Neural progenitor cell (in vitro differentiated cells): Measurements from ENCODE around the gene EEF2K. TPM values are rescaled to one million over a fixed set of nuclear protein-coding genes. Genes with fewer than 3 reads are reported as not detected.

ENCODE experiments used
- DNase-seq: peaks from one replicate; pipeline ENCODE4 v3.0.0-alpha.2; 2016; ENCODE audit warnings: low spot score
- H2AFZ ChIP-seq: fragments of 200-600 bp; sonication (generic); replicated peaks from 2 replicates; pipeline ENCODE4 v1.6.1; 2016; ENCODE audit warnings: antibody characterized with exemption
- H3F3A ChIP-seq: fragments of 200-600 bp; sonication (generic); 2 replicates; pipeline ENCODE4 v1.6.1; 2016; ENCODE audit warnings: antibody characterized with exemption, low read depth
- H3K27ac ChIP-seq: fragments of 200-600 bp; sonication (generic); 2 replicates; pipeline ENCODE4 v1.5.1; 2016; ENCODE audit warnings: mild to moderate bottlenecking
- H3K27me3 ChIP-seq: fragments of 200-600 bp; sonication (generic); 2 replicates; pipeline ENCODE4 v1.6.1; 2016; ENCODE audit warnings: mild to moderate bottlenecking, moderate library complexity
- H3K36me3 ChIP-seq: fragments of 200-600 bp; sonication (generic); 2 replicates; pipeline ENCODE4 v1.5.1; 2016
- H3K4me1 ChIP-seq: fragments of 200-600 bp; sonication (generic); 2 replicates; pipeline ENCODE4 v1.6.1; 2016; ENCODE audit warnings: mixed run types
- H3K4me2 ChIP-seq: fragments of 200-600 bp; sonication (generic); 2 replicates; pipeline ENCODE4 v1.6.1; 2016
- H3K4me3 ChIP-seq: fragments of 200-600 bp; sonication (generic); 2 replicates; pipeline ENCODE4 v1.5.1; 2016
- H3K79me2 ChIP-seq: fragments of 200-600 bp; sonication (generic); 2 replicates; pipeline ENCODE4 v1.6.1; 2016; ENCODE audit warnings: low read depth
- H3K9ac ChIP-seq: fragments of 200-600 bp; sonication (generic); 2 replicates; pipeline ENCODE4 v1.6.1; 2016
- H3K9me3 ChIP-seq: fragments of 200-600 bp; sonication (generic); 2 replicates; pipeline ENCODE4 v1.5.1; 2016; ENCODE audit warnings: low read depth
- H4K20me1 ChIP-seq: fragments of 200-600 bp; sonication (generic); 2 replicates; pipeline ENCODE4 v1.6.1; 2016; ENCODE audit warnings: low read depth
- H3K27ac Mint-ChIP-seq: 3 replicates; pipeline ENCODE4 v1.8.0; 2021; ENCODE audit warnings: mixed read lengths
- H3K27me3 Mint-ChIP-seq: 2 replicates; pipeline ENCODE4 v1.8.0; 2022; ENCODE audit warnings: low read depth, mild to moderate bottlenecking, inconsistent platforms, moderate library complexity, mixed read lengths; ENCODE audit not compliant: insufficient read depth
- H3K36me3 Mint-ChIP-seq: 3 replicates; pipeline ENCODE4 v1.8.0; 2021; ENCODE audit warnings: mixed read lengths
- H3K4me1 Mint-ChIP-seq: 3 replicates; pipeline ENCODE4 v1.8.0; 2021; ENCODE audit warnings: mixed read lengths
- H3K4me3 Mint-ChIP-seq: 3 replicates; pipeline ENCODE4 v1.8.0; 2021; ENCODE audit warnings: mild to moderate bottlenecking, moderate library complexity, mixed read lengths
- H3K9me3 Mint-ChIP-seq: 3 replicates; pipeline ENCODE4 v1.8.0; 2020; ENCODE audit warnings: mixed read lengths
- EZH2 ChIP-seq: fragments of 200-600 bp; sonication (generic); IDR thresholded peaks from 2 replicates; pipeline ENCODE4 v1.6.1; 2017; ENCODE audit warnings: antibody characterized with exemption, mild to moderate bottlenecking, moderate library complexity
- EZH2phosphoT487 ChIP-seq: fragments of 200-600 bp; sonication (generic); IDR thresholded peaks from 2 replicates; pipeline ENCODE4 v1.6.1; 2017; ENCODE audit warnings: antibody characterized with exemption
- total RNA-seq: library from RNA; depleted of rRNA; stranded (reverse); fragments of >200 nt; gene quantifications from 2 replicates; pipeline ENCODE4 v1.2.3, GENCODE V29; 2015; ENCODE audit warnings: low replicate concordance
- TF ChIP-seq, protein P1 (sequence below): fragments of 200-600 bp; sonication (generic); IDR thresholded peaks from 2 replicates; pipeline ENCODE4 v1.5.1; 2017; ENCODE audit warnings: antibody characterized with exemption, mild to moderate bottlenecking

EEF2K gene
- total RNA-seq, 1 donor from 2014 or later, result 9.0 TPM

DNA sequence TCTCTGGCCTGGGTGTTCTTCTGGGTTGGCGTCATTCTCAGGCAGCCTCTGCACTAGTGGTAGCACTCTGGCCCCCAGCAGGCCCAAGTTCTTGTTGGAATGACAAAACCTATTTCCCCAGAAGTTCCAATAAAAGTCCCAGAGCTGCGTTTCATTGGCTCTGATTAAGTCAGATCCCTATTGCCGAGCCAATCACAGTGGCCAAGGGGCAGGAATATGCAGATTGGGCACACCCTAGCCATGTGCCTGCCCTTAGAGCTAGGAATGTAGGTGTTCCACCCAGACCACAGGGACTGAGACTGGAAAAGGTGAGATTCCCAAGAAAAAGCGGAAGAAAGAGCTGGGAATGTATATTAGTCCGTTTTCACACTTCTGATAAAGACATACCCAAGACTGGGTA, 46.2 kb downstream of the EEF2K start:
- H3K9me3 Mint-ChIP-seq, result peaks cover 3% of the 10 kb centered on the region
- H3K4me1 Mint-ChIP-seq, result no peaks in the 10 kb centered on the region

DNA sequence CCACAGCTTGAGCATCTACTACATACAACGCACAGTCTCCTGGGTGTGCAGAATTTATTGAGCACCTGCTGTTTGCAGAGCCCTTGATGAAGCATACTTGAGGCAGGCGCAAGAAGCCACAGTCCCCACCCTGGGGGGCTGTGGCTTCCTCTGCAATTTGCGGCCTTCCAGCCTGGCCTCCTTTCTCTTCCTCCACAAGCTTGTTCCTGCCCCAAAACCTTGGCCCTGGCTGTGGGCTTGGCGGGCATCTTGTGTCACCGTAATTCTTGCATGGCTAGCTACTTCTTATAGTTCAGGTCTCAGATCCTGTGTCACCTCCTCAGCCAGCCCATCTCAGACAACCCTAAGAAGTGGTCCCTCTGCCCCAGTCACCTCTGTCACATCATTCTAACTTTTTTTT, 47.2 kb downstream of the EEF2K start:
- Histone ChIP-seq H3K4me3 (no peak overlapping the region), H2AFZ (no peak overlapping the region), H3F3A (no peaks in the 10 kb centered on the region), H3K4me2 (no peak overlapping the region), H4K20me1 (no peaks in the 10 kb centered on the region), H3K9ac (no peak overlapping the region), H3K27me3 (no peaks in the 10 kb centered on the region), H3K4me1 (no peaks in the 10 kb centered on the region), H3K27ac (no peak overlapping the region), H3K79me2 (no peaks in the 10 kb centered on the region), H3K9me3 (no peaks in the 10 kb centered on the region), H3K36me3 (no peaks in the 10 kb centered on the region)
- no peak for DNase-seq
- no peaks in the 10 kb centered on the region for H3K4me1 Mint-ChIP-seq
- peaks cover 16% of the 10 kb centered on the region for H3K36me3 Mint-ChIP-seq
- TF ChIP-seq EZH2 (no peak), EZH2phosphoT487 (no peak)
- TF ChIP-seq, protein P1, sequence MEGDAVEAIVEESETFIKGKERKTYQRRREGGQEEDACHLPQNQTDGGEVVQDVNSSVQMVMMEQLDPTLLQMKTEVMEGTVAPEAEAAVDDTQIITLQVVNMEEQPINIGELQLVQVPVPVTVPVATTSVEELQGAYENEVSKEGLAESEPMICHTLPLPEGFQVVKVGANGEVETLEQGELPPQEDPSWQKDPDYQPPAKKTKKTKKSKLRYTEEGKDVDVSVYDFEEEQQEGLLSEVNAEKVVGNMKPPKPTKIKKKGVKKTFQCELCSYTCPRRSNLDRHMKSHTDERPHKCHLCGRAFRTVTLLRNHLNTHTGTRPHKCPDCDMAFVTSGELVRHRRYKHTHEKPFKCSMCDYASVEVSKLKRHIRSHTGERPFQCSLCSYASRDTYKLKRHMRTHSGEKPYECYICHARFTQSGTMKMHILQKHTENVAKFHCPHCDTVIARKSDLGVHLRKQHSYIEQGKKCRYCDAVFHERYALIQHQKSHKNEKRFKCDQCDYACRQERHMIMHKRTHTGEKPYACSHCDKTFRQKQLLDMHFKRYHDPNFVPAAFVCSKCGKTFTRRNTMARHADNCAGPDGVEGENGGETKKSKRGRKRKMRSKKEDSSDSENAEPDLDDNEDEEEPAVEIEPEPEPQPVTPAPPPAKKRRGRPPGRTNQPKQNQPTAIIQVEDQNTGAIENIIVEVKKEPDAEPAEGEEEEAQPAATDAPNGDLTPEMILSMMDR, result no peak
- no peak overlapping the region for H3K4me3 Mint-ChIP-seq
- no peak overlapping the region for H3K27ac Mint-ChIP-seq
- peaks cover 3% of the 10 kb centered on the region for H3K9me3 Mint-ChIP-seq
- H3K27me3 Mint-ChIP-seq, result peaks cover 3% of the 10 kb centered on the region

More for the DNA sequence above, 46.2 kb downstream of the EEF2K start:
- Mint-ChIP-seq H3K4me3 (no peak overlapping the region), H3K27ac (no peak overlapping the region), H3K27me3 (peaks cover 3% of the 10 kb centered on the region), H3K36me3 (peaks cover 13% of the 10 kb centered on the region)
- H3K36me3 ChIP-seq, result no peaks in the 10 kb centered on the region
- H3K4me1 ChIP-seq, result no peaks in the 10 kb centered on the region
- no peaks in the 10 kb centered on the region for H3K27me3 ChIP-seq
- no peaks in the 10 kb centered on the region for H3F3A ChIP-seq
- TF ChIP-seq, protein P1, result no peak
- no peak for TF ChIP-seq EZH2phosphoT487
- TF ChIP-seq EZH2, result no peak
- H3K4me3 ChIP-seq, result no peak overlapping the region
- H3K27ac ChIP-seq, result no peak overlapping the region
- no peaks in the 10 kb centered on the region for H4K20me1 ChIP-seq
- H3K9me3 ChIP-seq, result no peaks in the 10 kb centered on the region
- no peak overlapping the region for H2AFZ ChIP-seq
- H3K9ac ChIP-seq, result no peak overlapping the region
- no peaks in the 10 kb centered on the region for H3K79me2 ChIP-seq
- H3K4me2 ChIP-seq, result no peak overlapping the region
- DNase-seq, result no peak

DNA sequence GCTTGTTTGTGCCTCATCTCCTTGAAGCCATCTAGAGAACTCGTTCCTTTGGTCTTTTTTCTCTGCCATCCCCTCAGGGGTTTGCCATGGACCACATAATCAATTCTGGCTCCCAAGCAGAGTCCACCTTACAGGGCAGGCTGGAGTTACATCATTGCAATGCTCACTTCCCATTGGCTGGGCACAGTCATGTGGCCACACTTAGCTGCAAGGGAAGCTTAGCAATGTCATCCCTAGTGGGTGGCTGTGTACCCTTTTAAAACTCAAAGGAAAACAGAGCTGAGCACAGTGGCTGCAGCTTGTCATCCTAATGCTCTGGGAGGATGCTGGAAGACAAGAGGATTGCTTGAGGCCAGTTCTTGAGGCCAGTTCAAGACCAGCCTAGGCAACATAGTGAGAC, 49.3 kb downstream of the EEF2K start:
- no peaks in the 10 kb centered on the region for H3K79me2 ChIP-seq
- H3K27me3 Mint-ChIP-seq, result peaks cover 3% of the 10 kb centered on the region
- H3K9ac ChIP-seq, result no peak overlapping the region
- H3K4me1 ChIP-seq, result no peaks in the 10 kb centered on the region
- no peak overlapping the region for H3K27ac Mint-ChIP-seq
- no peak for TF ChIP-seq EZH2phosphoT487
- TF ChIP-seq, protein P1, result no peak
- TF ChIP-seq EZH2, result no peak
- H3K9me3 Mint-ChIP-seq, result peaks cover 5% of the 10 kb centered on the region
- no peak overlapping the region for H3K27ac ChIP-seq
- no peak overlapping the region for H2AFZ ChIP-seq
- no peak overlapping the region for H3K4me2 ChIP-seq
- peaks cover 20% of the 10 kb centered on the region for H3K36me3 Mint-ChIP-seq
- H3K4me3 Mint-ChIP-seq, result no peak overlapping the region
- no peaks in the 10 kb centered on the region for H3K36me3 ChIP-seq
- H3K9me3 ChIP-seq, result no peaks in the 10 kb centered on the region
- H3F3A ChIP-seq, result no peaks in the 10 kb centered on the region
- DNase-seq, result no peak
- no peaks in the 10 kb centered on the region for H4K20me1 ChIP-seq
- no peaks in the 10 kb centered on the region for H3K4me1 Mint-ChIP-seq
- no peak overlapping the region for H3K4me3 ChIP-seq
- no peaks in the 10 kb centered on the region for H3K27me3 ChIP-seq

GRCh38 chr16:22257440-22257839, 51.4 kb downstream of the EEF2K start:
- Mint-ChIP-seq H3K9me3 (peaks cover 7% of the 10 kb centered on the region), H3K27ac (no peak overlapping the region), H3K27me3 (no peaks in the 10 kb centered on the region), H3K36me3 (peaks cover 23% of the 10 kb centered on the region), H3K4me1 (no peaks in the 10 kb centered on the region), H3K4me3 (no peak overlapping the region)
- H3K4me2 ChIP-seq, result no peak overlapping the region
- H3K36me3 ChIP-seq, result no peaks in the 10 kb centered on the region
- H3K4me1 ChIP-seq, result no peaks in the 10 kb centered on the region
- H3K27me3 ChIP-seq, result no peaks in the 10 kb centered on the region
- no peak for DNase-seq
- no peak overlapping the region for H2AFZ ChIP-seq
- H3K9me3 ChIP-seq, result no peaks in the 10 kb centered on the region
- H3K9ac ChIP-seq, result no peak overlapping the region
- H3K4me3 ChIP-seq, result no peak overlapping the region
- H4K20me1 ChIP-seq, result no peaks in the 10 kb centered on the region
- H3K27ac ChIP-seq, result no peak overlapping the region
- H3K79me2 ChIP-seq, result no peaks in the 10 kb centered on the region
- H3F3A ChIP-seq, result no peaks in the 10 kb centered on the region
- TF ChIP-seq EZH2, result no peak
- TF ChIP-seq EZH2phosphoT487, result no peak
- TF ChIP-seq, protein P1, result no peak
